Endothelial cell (in vitro differentiated cells): ENCODE data around the gene RNASE7. TPM values are rescaled to one million over a fixed set of nuclear protein-coding genes. Genes with fewer than 3 reads are reported as not detected.

Experiments used
- DNase-seq: peaks from one replicate; pipeline ENCODE4 v3.0.0; 2021; ENCODE audit warnings: low spot score
- H3K27ac Mint-ChIP-seq: one replicate; pipeline ENCODE4 v1.8.0; 2021; ENCODE audit warnings: mixed read lengths, inconsistent platforms; ENCODE audit not compliant: unreplicated experiment
- H3K27me3 Mint-ChIP-seq: one replicate; pipeline ENCODE4 v1.8.0; 2021; ENCODE audit warnings: mild to moderate bottlenecking, moderate library complexity, mixed read lengths, inconsistent platforms; ENCODE audit not compliant: unreplicated experiment
- H3K36me3 Mint-ChIP-seq: one replicate; pipeline ENCODE4 v1.8.0; 2021; ENCODE audit warnings: mild to moderate bottlenecking, low read depth, mixed read lengths, inconsistent platforms; ENCODE audit not compliant: unreplicated experiment
- H3K4me1 Mint-ChIP-seq: one replicate; pipeline ENCODE4 v1.8.0; 2021; ENCODE audit warnings: mild to moderate bottlenecking, mixed read lengths, inconsistent platforms; ENCODE audit not compliant: unreplicated experiment
- H3K4me3 Mint-ChIP-seq: one replicate; pipeline ENCODE4 v1.8.0; 2021; ENCODE audit warnings: mild to moderate bottlenecking, mixed read lengths, inconsistent platforms; ENCODE audit not compliant: unreplicated experiment
- H3K9me3 Mint-ChIP-seq: one replicate; pipeline ENCODE4 v1.8.0; 2021; ENCODE audit warnings: mixed read lengths, inconsistent platforms; ENCODE audit not compliant: unreplicated experiment
- CTCF ChIP-seq: fragments of 200-600 bp; sonication (generic); IDR thresholded peaks from one replicate; pipeline ENCODE4 v1.5.0; 2021; ENCODE audit warnings: antibody characterized with exemption; ENCODE audit not compliant: unreplicated experiment
- total RNA-seq: library from RNA; stranded (reverse); fragmentation: NEBNext Ultra II Directional; extraction: Animal tissue kit (Norgen Biotek cat#: 25700); gene quantifications from one replicate; pipeline ENCODE4 v1.2.1, GENCODE V29; 2021; ENCODE audit not compliant: unreplicated experiment

Gene RNASE7
- total RNA-seq, 1 donor from 2014 or later, result not detected

DNA sequence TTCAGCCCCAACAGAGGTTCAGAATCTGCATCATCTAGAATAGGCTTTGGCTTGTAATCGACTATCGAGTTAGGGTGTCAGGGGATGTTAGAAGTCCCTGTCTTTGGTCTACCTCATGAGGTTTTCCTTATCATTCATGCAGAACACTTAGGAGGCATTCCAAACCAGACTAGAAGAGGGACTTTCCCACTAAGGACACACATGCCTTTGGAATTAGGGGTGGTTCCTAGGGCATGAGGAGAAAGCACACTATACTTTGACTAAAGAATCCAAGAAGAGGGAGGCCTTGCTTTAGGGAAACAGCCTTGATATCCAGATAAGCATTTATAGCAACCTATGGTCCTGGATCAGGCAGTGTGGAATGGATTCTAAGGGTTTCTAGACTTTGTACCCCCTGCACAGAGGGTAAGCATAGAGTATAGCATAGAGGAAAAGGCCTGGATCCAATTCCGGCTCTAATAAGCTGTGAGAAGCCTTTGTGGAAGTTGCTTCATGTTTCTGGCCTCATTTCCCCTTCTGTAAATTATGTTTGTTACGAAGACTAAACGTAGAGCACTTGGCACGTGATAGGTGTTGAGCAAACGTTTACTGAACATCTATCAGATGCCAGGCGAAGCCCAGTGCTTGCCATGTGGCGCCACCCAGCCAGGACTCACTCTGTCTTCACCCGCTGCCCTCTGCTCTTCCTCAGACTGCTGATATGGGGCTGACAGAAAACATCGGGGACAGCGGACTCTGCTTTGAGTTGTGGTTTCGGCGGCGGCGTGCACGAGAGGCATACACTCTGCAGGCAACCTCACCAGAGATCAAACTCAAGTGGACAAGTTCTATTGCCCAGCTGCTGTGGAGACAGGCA, 43.1 kb downstream of the RNASE7 start:
- Mint-ChIP-seq H3K36me3 (peaks cover 23% of the 10 kb centered on the region), H3K4me3 (no peak overlapping the region), H3K27me3 (peaks cover 27% of the 10 kb centered on the region), H3K4me1 (peaks cover 19% of the 10 kb centered on the region), H3K9me3 (no peaks in the 10 kb centered on the region), H3K27ac (peak overlapping the region; percentile 84)
- no peak for DNase-seq
- TF ChIP-seq CTCF, result no peak

- H3K27ac Mint-ChIP-seq, result peak overlapping the region; percentile 93
- no peak for TF ChIP-seq CTCF
- peaks cover 34% of the 10 kb centered on the region for H3K27me3 Mint-ChIP-seq
- peaks cover 29% of the 10 kb centered on the region for H3K36me3 Mint-ChIP-seq
- peaks cover 19% of the 10 kb centered on the region for H3K4me1 Mint-ChIP-seq
- H3K4me3 Mint-ChIP-seq, result peak overlapping the region; percentile 66
- no peaks in the 10 kb centered on the region for H3K9me3 Mint-ChIP-seq
- no peak for DNase-seq
These were observed 44.7 kb downstream of the RNASE7 start for GRCh38 chr14:21086908-21087293.

GRCh38 chr14:21087294-21088091, 45.3 kb downstream of the RNASE7 start:
- DNase-seq, result peak; percentile 66
- H3K27me3 Mint-ChIP-seq, result peaks cover 30% of the 10 kb centered on the region
- H3K4me1 Mint-ChIP-seq, result peaks cover 19% of the 10 kb centered on the region
- H3K36me3 Mint-ChIP-seq, result peaks cover 26% of the 10 kb centered on the region
- peak overlapping the region; percentile 16 for H3K4me3 Mint-ChIP-seq
- H3K9me3 Mint-ChIP-seq, result no peaks in the 10 kb centered on the region
- TF ChIP-seq CTCF, result no peak
- peak overlapping the region; percentile 93 for H3K27ac Mint-ChIP-seq

DNA sequence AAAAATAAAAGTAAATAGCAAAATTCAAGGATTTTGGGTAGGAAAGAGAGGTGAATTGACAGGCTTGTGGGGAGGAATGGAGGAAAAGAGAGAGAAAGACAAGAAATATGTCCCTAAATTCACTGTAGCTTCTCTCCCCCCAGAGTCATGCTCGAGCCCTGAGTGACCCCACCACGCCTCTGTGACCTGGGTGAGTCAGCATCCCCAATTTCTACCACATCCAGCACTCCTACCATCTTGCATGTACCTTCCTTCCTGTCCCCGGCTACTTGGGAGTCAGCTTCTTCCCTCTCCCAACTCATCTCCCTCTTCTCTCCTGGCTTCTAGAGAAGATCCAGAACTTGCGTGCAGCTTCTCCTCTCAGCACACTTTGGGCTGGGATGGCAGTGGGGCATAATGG, 46.5 kb downstream of the RNASE7 start:
- H3K36me3 Mint-ChIP-seq, result peaks cover 19% of the 10 kb centered on the region

More for the DNA sequence above, 46.5 kb downstream of the RNASE7 start:
- peaks cover 31% of the 10 kb centered on the region for H3K27me3 Mint-ChIP-seq
- no peaks in the 10 kb centered on the region for H3K9me3 Mint-ChIP-seq
- no peak overlapping the region for H3K4me3 Mint-ChIP-seq
- H3K4me1 Mint-ChIP-seq, result peaks cover 22% of the 10 kb centered on the region
- DNase-seq, result no peak
- H3K27ac Mint-ChIP-seq, result peak overlapping the region; percentile 79
- TF ChIP-seq CTCF, result no peak
